ENCODE results near the gene COL16A1.

Gene COL16A1

GRCh38 chr1:31749785-31750735 is 46.2 kb upstream of the COL16A1 start:
- no peak for TF ChIP-seq CTCF (IDR thresholded peaks at IDR 0.05)

GRCh38 chr1:31748365-31748764 is 44.5 kb upstream of the COL16A1 start:
- DNase-seq (ENCODE audit: low spot score) = no peak
- Histone ChIP-seq H3K27ac (no peak overlapping the region), H3K4me3 (no peak overlapping the region)
- TF ChIP-seq CTCF (IDR thresholded peaks at IDR 0.05) = no peak

More at GRCh38 chr1:31749785-31750735, 46.2 kb upstream of the COL16A1 start:
- no peak overlapping the region for H3K27ac ChIP-seq
- DNase-seq (ENCODE audit: low spot score) = no peak
- no peak overlapping the region for H3K4me3 ChIP-seq

GRCh38 chr1:31747304-31747703 is 43.5 kb upstream of the COL16A1 start:
- H3K4me3 ChIP-seq = no peak overlapping the region
- DNase-seq (ENCODE audit: low spot score) = no peak
- no peak for TF ChIP-seq CTCF (IDR thresholded peaks at IDR 0.05)
- H3K27ac ChIP-seq = no peak overlapping the region

GRCh38 chr1:31746687-31747086 is 42.9 kb upstream of the COL16A1 start:
- Histone ChIP-seq H3K4me3 (no peak overlapping the region), H3K27ac (no peak overlapping the region)
- DNase-seq (ENCODE audit: low spot score) = no peak
- no peak for TF ChIP-seq CTCF (IDR thresholded peaks at IDR 0.05)

- TF ChIP-seq CTCF (IDR thresholded peaks at IDR 0.05) = no peak
- H3K4me3 ChIP-seq = no peak overlapping the region
- no peak overlapping the region for H3K27ac ChIP-seq
- no peak for DNase-seq (ENCODE audit: low spot score)
These were observed 42.3 kb upstream of the COL16A1 start for GRCh38 chr1:31745946-31746670.

- no peak for DNase-seq (ENCODE audit: low spot score)
- TF ChIP-seq CTCF (IDR thresholded peaks at IDR 0.05) = peak; percentile 74
- no peak overlapping the region for H3K27ac ChIP-seq
- no peak overlapping the region for H3K4me3 ChIP-seq
These were observed 41.5 kb upstream of the COL16A1 start for GRCh38 chr1:31745096-31745945.
